SK-N-SH treated with all-trans-retinoic acid at 6 μM for 48 hours (cell line): ENCODE results near the gene SEPTIN1.

ENCODE experiments used
- ATAC-seq: fragments of 200-7000 bp; cut with Tn5 transposase; 3 replicates; pipeline ENCODE4 v1.9.1; 2020; ENCODE audit warnings: mild to moderate bottlenecking, moderate library complexity
- BACH2 ChIP-seq: fragments of 250-450 bp; sonication (Bioruptor Pico); IDR thresholded peaks from 2 replicates; pipeline ENCODE4 v1.9.0; 2021; ENCODE audit warnings: mild to moderate bottlenecking, borderline replicate concordance
- CSDC2 ChIP-seq: fragments of 250-450 bp; sonication (Bioruptor Pico); IDR thresholded peaks from 2 replicates; pipeline ENCODE4 v1.5.0; 2020; ENCODE audit warnings: mild to moderate bottlenecking, moderate library complexity
- CSRNP3 ChIP-seq: fragments of 250-450 bp; sonication (Bioruptor Pico); IDR thresholded peaks from 2 replicates; pipeline ENCODE4 v1.5.1; 2021; ENCODE audit warnings: mild to moderate bottlenecking, moderate library complexity
- GLIS3 ChIP-seq: fragments of 250-450 bp; sonication (Bioruptor Pico); IDR thresholded peaks from 2 replicates; pipeline ENCODE4 v1.5.0; 2020; ENCODE audit warnings: mild to moderate bottlenecking, moderate library complexity
- ISL1 ChIP-seq: fragments of 250-450 bp; sonication (Bioruptor Pico); IDR thresholded peaks from 2 replicates; pipeline ENCODE4 v2.1.2; 2022; ENCODE audit warnings: mild to moderate bottlenecking, moderate library complexity
- OSR1 ChIP-seq: fragments of 250-450 bp; sonication (Bioruptor Pico); IDR thresholded peaks from 2 replicates; pipeline ENCODE4 v1.8.0; 2022; ENCODE audit warnings: moderate library complexity, mild to moderate bottlenecking, inconsistent platforms
- PATZ1 ChIP-seq: fragments of 250-450 bp; sonication (Bioruptor Pico); IDR thresholded peaks from 2 replicates; pipeline ENCODE4 v1.8.0; 2020; ENCODE audit warnings: mild to moderate bottlenecking, moderate library complexity, borderline replicate concordance
- POU6F1 ChIP-seq: fragments of 250-450 bp; sonication (Bioruptor Pico); IDR thresholded peaks from 2 replicates; pipeline ENCODE4 v1.8.0; 2021; ENCODE audit warnings: low read depth, mild to moderate bottlenecking, moderate library complexity, borderline replicate concordance
- PPARA ChIP-seq: fragments of 250-450 bp; sonication (Bioruptor Pico); IDR thresholded peaks from 2 replicates; pipeline ENCODE4 v1.5.0; 2020; ENCODE audit warnings: mild to moderate bottlenecking, borderline replicate concordance
- RARB ChIP-seq: fragments of 250-450 bp; sonication (Bioruptor Pico); IDR thresholded peaks from 2 replicates; pipeline ENCODE4 v1.8.0; 2021; ENCODE audit warnings: mild to moderate bottlenecking, moderate library complexity
- SNAI2 ChIP-seq: fragments of 250-450 bp; sonication (Bioruptor Pico); IDR thresholded peaks from 2 replicates; pipeline ENCODE4 v1.5.0; 2020; ENCODE audit warnings: mild to moderate bottlenecking, moderate library complexity
- TCF4 ChIP-seq: fragments of 250-450 bp; sonication (Bioruptor Pico); IDR thresholded peaks from 2 replicates; pipeline ENCODE4 v1.8.0; 2021; ENCODE audit warnings: mild to moderate bottlenecking, moderate library complexity, borderline replicate concordance
- TOX ChIP-seq: fragments of 250-450 bp; sonication (Bioruptor Pico); IDR thresholded peaks from 2 replicates; pipeline ENCODE4 v1.8.0; 2021; ENCODE audit warnings: mild to moderate bottlenecking, moderate library complexity, borderline replicate concordance
- ZC3H10 ChIP-seq: fragments of 250-450 bp; sonication (Bioruptor Pico); IDR thresholded peaks from 2 replicates; pipeline ENCODE4 v1.5.1; 2021; ENCODE audit warnings: mild to moderate bottlenecking, moderate library complexity
- ZFP3 ChIP-seq: fragments of 250-450 bp; sonication (Bioruptor Pico); IDR thresholded peaks from 2 replicates; pipeline ENCODE4 v1.5.0; 2020; ENCODE audit warnings: mild to moderate bottlenecking, moderate library complexity
- ZFP30 ChIP-seq: fragments of 450-650 bp; formaldehyde crosslinking; IDR thresholded peaks from 2 replicates; pipeline ENCODE4 v1.5.0; 2022; ENCODE audit warnings: mild to moderate bottlenecking, moderate library complexity
- ZNF565 ChIP-seq: fragments of 450-650 bp; formaldehyde crosslinking; conservative IDR thresholded peaks from 2 replicates; pipeline ENCODE4 v1.5.0; 2020; ENCODE audit warnings: low read depth, mild to moderate bottlenecking, moderate library complexity
- ZNF70 ChIP-seq: fragments of 450-650 bp; formaldehyde crosslinking; IDR thresholded peaks from 2 replicates; pipeline ENCODE4 v1.5.0; 2020; ENCODE audit warnings: mild to moderate bottlenecking, moderate library complexity
- ZNF8 ChIP-seq: fragments of 450-650 bp; formaldehyde crosslinking; IDR thresholded peaks from 2 replicates; pipeline ENCODE4 v1.5.0; 2020; ENCODE audit warnings: mild to moderate bottlenecking, moderate library complexity
- TF ChIP-seq, protein P1 (sequence below): fragments of 250-450 bp; sonication (Bioruptor Pico); IDR thresholded peaks from 2 replicates; pipeline ENCODE4 v1.5.0; 2020; ENCODE audit warnings: mild to moderate bottlenecking, moderate library complexity
- TF ChIP-seq, protein P2 (sequence below): fragments of 250-450 bp; sonication (Bioruptor Pico); IDR thresholded peaks from 2 replicates; pipeline ENCODE4 v1.5.1; 2020; ENCODE audit warnings: low read depth, mild to moderate bottlenecking, moderate library complexity

SEPTIN1 gene

DNA sequence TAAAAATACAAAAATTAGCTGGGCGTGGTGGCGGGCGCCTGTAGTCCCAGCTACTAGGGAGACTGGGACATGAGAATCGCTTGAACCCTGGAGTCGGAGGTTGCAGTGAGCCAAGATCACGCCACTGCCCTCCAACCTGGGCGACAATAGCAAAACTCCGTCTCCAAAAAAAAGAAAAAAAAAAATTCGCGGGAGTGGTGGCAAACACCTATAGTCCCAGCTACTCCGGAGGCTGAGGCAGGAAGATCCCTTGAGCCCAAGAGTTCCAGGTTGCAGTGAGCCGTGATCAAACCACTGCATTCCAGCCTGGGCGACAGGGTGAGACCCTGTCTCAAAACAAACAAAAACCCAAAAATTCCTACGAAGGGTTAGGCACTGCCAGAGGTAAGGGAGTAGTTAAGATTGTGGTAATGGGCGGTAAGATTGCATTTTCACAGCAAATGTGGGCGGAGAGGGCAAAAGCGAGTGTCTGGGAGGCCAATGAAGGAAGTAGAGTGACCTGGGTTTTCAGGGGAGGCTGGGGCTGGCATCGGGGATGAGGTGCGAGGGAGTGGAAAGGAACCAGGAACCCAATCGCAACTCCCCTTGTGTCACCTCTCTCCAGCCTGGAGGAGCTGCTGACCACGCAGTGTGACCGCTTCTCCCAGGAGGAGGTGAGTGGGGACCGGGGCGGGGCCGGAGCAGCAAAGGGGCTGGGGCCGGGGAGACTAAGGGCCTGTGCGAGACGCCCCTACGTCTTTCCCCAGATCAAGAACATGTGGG is 5.1 kb downstream of the SEPTIN1 start:
- TF ChIP-seq OSR1 (CRISPR knock-in tag): no peak
- TF ChIP-seq, protein P1, sequence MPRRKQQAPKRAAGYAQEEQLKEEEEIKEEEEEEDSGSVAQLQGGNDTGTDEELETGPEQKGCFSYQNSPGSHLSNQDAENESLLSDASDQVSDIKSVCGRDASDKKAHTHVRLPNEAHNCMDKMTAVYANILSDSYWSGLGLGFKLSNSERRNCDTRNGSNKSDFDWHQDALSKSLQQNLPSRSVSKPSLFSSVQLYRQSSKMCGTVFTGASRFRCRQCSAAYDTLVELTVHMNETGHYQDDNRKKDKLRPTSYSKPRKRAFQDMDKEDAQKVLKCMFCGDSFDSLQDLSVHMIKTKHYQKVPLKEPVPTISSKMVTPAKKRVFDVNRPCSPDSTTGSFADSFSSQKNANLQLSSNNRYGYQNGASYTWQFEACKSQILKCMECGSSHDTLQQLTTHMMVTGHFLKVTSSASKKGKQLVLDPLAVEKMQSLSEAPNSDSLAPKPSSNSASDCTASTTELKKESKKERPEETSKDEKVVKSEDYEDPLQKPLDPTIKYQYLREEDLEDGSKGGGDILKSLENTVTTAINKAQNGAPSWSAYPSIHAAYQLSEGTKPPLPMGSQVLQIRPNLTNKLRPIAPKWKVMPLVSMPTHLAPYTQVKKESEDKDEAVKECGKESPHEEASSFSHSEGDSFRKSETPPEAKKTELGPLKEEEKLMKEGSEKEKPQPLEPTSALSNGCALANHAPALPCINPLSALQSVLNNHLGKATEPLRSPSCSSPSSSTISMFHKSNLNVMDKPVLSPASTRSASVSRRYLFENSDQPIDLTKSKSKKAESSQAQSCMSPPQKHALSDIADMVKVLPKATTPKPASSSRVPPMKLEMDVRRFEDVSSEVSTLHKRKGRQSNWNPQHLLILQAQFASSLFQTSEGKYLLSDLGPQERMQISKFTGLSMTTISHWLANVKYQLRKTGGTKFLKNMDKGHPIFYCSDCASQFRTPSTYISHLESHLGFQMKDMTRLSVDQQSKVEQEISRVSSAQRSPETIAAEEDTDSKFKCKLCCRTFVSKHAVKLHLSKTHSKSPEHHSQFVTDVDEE: no peak
- TF ChIP-seq ZNF70 (CRISPR knock-in tag): no peak
- no peak for TF ChIP-seq PPARA
- no peak for TF ChIP-seq RARB (CRISPR knock-in tag)
- no peak for TF ChIP-seq ZNF565 (CRISPR knock-in tag)
- no peak for TF ChIP-seq GLIS3
- TF ChIP-seq, protein P2, sequence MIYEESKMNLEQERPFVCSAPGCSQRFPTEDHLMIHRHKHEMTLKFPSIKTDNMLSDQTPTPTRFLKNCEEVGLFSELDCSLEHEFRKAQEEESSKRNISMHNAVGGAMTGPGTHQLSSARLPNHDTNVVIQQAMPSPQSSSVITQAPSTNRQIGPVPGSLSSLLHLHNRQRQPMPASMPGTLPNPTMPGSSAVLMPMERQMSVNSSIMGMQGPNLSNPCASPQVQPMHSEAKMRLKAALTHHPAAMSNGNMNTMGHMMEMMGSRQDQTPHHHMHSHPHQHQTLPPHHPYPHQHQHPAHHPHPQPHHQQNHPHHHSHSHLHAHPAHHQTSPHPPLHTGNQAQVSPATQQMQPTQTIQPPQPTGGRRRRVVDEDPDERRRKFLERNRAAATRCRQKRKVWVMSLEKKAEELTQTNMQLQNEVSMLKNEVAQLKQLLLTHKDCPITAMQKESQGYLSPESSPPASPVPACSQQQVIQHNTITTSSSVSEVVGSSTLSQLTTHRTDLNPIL: no peak
- TF ChIP-seq CSRNP3 (CRISPR knock-in tag): no peak
- no peak for TF ChIP-seq TOX
- TF ChIP-seq CSDC2 (CRISPR knock-in tag): no peak
- no peak for TF ChIP-seq ISL1 (CRISPR knock-in tag)
- TF ChIP-seq BACH2 (CRISPR knock-in tag): no peak
- TF ChIP-seq PATZ1 (CRISPR knock-in tag): no peak
- no peak for TF ChIP-seq POU6F1 (CRISPR knock-in tag)
- TF ChIP-seq TCF4 (CRISPR knock-in tag): no peak
- TF ChIP-seq ZFP3 (CRISPR knock-in tag): no peak
- ATAC-seq: no peak

- TF ChIP-seq RARB (CRISPR knock-in tag) (no peak), ISL1 (CRISPR knock-in tag) (no peak), ZC3H10 (CRISPR knock-in tag) (no peak), PPARA (no peak), ZFP3 (CRISPR knock-in tag) (no peak), GLIS3 (no peak), ZNF565 (CRISPR knock-in tag) (no peak), ZNF70 (CRISPR knock-in tag) (no peak), SNAI2 (CRISPR knock-in tag) (no peak), TOX (no peak), ZFP30 (CRISPR knock-in tag) (no peak), BACH2 (CRISPR knock-in tag) (no peak), ZNF8 (CRISPR knock-in tag) (no peak), PATZ1 (CRISPR knock-in tag) (no peak), TCF4 (CRISPR knock-in tag) (no peak)
- TF ChIP-seq, protein P1: no peak
- ATAC-seq: no peak
Measured at GRCh38 chr16:30376461-30376902, 5.9 kb downstream of the SEPTIN1 start.
